Measurements from ENCODE around the gene TFCP2L1. TPM values are rescaled to one million over a fixed set of nuclear protein-coding genes. Genes with fewer than 3 reads are reported as not detected.

The TFCP2L1 gene
- total and polyA plus RNA-seq, 9 donors: 0.05 to 13.8 (median 0.86) TPM; not detected in 1

DNA sequence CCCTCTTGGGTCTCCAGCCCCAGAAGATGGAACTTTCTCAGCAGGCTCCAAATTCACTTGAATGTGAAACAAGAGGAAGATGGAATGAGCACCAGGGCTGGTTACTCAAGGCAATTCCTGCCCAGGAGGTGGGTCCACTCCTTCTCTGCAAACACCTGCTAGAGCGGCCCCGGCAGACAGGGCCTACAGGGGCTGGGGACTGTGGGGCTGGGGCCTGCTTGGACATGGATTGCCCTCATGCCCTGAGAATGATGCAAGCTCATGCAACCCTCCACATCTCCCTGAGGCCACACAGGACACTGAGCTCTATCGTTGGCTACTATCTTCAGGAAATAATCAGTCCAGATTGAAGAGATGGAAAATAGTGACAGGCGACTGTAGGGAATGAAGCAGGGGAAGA is 39.1 kb downstream of the TFCP2L1 start:
- peak in 1 of 5 donors; percentile 3 for DNase-seq
- WGBS, 3 donors: 90 to 95% (median 90%) methylated on average over 4 of the region's 4 CpGs
- Histone ChIP-seq H3K4me1 (ENCODE audit: insufficient read depth) (no peaks in the 10 kb centered on the region), H3K27me3 (no peaks in the 10 kb centered on the region), H3K27ac (no peak overlapping the region), H3K4me3 (no peak overlapping the region), H3K9me3 (no peaks in the 10 kb centered on the region), H3K36me3 (no peaks in the 10 kb centered on the region)
- TF ChIP-seq, protein P1, sequence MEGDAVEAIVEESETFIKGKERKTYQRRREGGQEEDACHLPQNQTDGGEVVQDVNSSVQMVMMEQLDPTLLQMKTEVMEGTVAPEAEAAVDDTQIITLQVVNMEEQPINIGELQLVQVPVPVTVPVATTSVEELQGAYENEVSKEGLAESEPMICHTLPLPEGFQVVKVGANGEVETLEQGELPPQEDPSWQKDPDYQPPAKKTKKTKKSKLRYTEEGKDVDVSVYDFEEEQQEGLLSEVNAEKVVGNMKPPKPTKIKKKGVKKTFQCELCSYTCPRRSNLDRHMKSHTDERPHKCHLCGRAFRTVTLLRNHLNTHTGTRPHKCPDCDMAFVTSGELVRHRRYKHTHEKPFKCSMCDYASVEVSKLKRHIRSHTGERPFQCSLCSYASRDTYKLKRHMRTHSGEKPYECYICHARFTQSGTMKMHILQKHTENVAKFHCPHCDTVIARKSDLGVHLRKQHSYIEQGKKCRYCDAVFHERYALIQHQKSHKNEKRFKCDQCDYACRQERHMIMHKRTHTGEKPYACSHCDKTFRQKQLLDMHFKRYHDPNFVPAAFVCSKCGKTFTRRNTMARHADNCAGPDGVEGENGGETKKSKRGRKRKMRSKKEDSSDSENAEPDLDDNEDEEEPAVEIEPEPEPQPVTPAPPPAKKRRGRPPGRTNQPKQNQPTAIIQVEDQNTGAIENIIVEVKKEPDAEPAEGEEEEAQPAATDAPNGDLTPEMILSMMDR (IDR thresholded peaks at IDR 0.05): no peak
- TF ChIP-seq EP300 (IDR thresholded peaks at IDR 0.05) (no peak), POLR2A (IDR thresholded peaks at IDR 0.05) (no peak)
- intact Hi-C loops (cut with DNase I): no loop called here

DNA sequence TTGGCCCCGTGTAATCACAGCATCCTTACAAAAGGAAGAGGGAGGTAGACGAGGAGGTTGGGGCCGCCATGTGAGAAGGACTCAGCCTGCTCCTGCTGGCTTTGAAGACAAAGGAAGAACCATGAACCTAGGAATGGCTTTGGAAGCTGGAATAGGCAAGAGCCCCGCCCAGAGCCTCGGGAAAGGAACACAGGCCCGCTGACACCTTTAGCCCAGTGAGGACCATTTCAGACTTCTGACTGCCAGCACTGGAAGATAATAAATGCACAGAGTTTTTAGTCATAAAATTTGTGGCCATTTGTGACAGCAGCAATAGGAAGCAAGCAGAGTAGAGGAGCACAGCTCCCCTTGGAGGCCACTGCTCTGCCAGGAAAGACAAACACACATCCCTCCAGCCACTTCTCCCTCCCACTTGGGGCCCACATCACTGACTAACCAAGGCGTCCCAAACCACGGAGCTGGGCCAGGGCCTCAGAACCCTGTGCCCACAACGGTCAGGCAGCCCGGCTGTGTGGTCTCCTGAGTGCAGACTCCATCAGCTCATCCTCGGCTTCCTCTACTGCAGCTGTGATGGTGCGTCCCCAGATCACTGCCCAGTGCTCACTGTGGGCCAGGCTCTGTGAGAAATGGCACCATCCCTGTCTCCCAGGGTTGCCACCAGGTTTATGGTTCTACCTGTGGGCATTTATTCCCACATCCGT is 39.7 kb downstream of the TFCP2L1 start:
- 85 to 92% (median 88%) methylated on average over 13 of the region's 13 CpGs for WGBS, 3 donors
- peak in 1 of 5 donors; percentile 1 for DNase-seq
- Histone ChIP-seq H3K9me3 (no peaks in the 10 kb centered on the region), H3K27ac (no peak overlapping the region), H3K27me3 (no peaks in the 10 kb centered on the region), H3K4me3 (no peak overlapping the region), H3K36me3 (no peaks in the 10 kb centered on the region), H3K4me1 (ENCODE audit: insufficient read depth) (no peaks in the 10 kb centered on the region)
- no peak for TF ChIP-seq EP300 (IDR thresholded peaks at IDR 0.05)
- no peak for TF ChIP-seq POLR2A (IDR thresholded peaks at IDR 0.05)
- TF ChIP-seq, protein P1 (IDR thresholded peaks at IDR 0.05): no peak
- intact Hi-C loops (cut with DNase I): no loop called here

DNA sequence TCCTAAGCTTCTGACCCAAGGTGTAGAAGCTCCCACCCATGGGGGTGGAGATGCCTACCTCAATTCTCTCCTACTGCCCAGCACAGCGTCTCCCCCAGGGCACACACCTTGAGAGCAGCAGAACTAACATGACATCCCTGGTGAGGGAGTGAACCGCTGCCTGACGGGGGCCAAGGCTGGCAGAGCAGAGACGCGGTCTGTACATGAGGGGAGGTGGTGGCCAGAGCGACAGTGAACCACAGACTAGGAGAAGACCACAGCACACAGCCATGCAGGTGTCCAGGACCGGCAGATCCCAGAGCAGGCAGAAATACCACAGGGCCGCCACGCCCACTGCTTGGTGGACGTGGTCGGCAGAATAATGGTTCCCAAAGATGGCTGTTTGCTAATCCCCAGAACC is 40.4 kb downstream of the TFCP2L1 start:
- H3K4me1 ChIP-seq (ENCODE audit: insufficient read depth): no peaks in the 10 kb centered on the region
- TF ChIP-seq POLR2A (IDR thresholded peaks at IDR 0.05) (no peak), EP300 (IDR thresholded peaks at IDR 0.05) (no peak)
- TF ChIP-seq, protein P1 (IDR thresholded peaks at IDR 0.05): no peak
- no peaks in the 10 kb centered on the region for H3K36me3 ChIP-seq
- no peak for DNase-seq
- H3K27me3 ChIP-seq: no peaks in the 10 kb centered on the region
- 82 to 94% (median 88%) methylated on average over 11 of the region's 11 CpGs for WGBS, 3 donors
- H3K9me3 ChIP-seq: no peaks in the 10 kb centered on the region
- H3K4me3 ChIP-seq: no peak overlapping the region
- intact Hi-C loops (cut with DNase I): no loop called here
- no peak overlapping the region for H3K27ac ChIP-seq

DNA sequence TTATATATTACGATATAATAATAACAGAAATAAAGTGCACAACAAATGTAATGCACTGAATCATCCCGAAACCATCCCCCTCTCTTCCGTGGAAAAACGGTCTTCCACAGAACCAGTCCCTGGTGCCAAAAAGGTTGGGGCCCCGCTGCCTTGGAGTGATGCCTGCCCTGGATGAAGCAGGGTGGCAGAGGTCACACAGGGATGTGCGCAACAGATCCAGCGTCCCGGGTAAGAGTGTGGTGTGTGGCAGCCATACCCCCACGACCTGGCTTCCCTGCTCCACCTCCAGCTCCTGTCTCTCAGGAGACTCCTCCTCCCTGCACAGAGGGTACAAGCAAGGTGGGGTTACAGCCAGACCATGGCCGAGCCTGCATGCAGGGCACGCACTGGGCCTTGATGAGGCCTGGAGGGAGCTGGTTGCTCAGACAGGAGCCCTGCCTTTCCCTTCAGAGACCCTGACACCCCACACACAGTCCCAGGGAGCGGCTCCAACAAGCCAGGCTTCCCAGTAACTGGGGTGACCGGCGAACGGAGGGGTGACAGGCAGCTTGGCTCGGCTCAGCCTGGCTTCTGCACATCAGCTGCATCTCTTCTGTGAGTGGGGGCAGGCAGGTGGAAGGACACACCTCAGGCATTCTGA is 41.1 kb downstream of the TFCP2L1 start:
- 80 to 83% (median 82%) methylated on average over 16 of the region's 16 CpGs for WGBS, 3 donors
- Histone ChIP-seq H3K9me3 (no peaks in the 10 kb centered on the region), H3K27me3 (no peaks in the 10 kb centered on the region), H3K4me1 (ENCODE audit: insufficient read depth) (no peaks in the 10 kb centered on the region), H3K27ac (no peak overlapping the region), H3K4me3 (no peak overlapping the region), H3K36me3 (no peaks in the 10 kb centered on the region)
- TF ChIP-seq EP300 (IDR thresholded peaks at IDR 0.05) (no peak), POLR2A (IDR thresholded peaks at IDR 0.05) (no peak)
- TF ChIP-seq, protein P1 (IDR thresholded peaks at IDR 0.05): no peak
- DNase-seq: no peak
- intact Hi-C loops (cut with DNase I): no loop called here
